ENCODE results near the gene TRABD2A. TPM values are rescaled to one million over a fixed set of nuclear protein-coding genes. Genes with fewer than 3 reads are reported as not detected.

TRABD2A gene
- total and polyA plus RNA-seq, 2 of the 13 experiments (the other 11 are each of a cell fraction or from before 2014, with no cell fraction given) = 0.15 TPM; not detected in 1

DNA sequence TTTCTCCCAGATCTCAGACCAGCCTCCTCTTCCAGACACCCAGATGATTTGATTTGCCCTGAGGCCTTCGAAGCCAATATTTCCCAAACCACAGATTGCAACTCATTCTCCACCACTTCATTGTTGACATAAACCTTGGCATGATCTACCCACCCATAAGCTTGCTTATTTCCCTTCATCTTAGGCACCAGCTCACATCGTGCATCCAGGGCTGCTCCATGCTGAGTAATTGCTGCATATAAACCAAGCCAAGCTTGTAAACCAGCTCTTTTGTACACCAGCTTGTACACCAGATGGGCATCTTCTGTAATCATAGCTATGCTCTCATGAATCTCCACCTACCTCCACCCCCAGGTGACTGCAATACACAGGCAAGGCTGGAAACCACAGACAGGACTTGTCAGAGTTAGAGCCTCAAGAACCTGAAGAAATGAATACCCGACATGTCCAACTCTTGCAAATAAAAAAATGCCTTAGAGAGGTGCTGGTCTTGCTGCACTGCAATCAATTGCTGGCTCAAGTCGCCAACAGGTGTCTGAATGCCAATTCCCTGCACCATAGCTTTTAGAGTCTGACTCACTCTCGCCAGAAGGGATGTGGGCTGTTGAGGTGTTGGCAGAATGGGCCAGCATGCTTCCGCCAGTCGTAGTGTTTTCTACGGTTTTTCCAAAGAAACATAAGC lies 31.5 kb downstream of the TRABD2A start (continued):
- TF ChIP-seq DZIP1 (CRISPR knock-in tag; IDR thresholded peaks at IDR 0.05) = no peak
- no peak for TF ChIP-seq ISX (CRISPR knock-in tag; conservative IDR thresholded peaks at IDR 0.05)
- no peak for TF ChIP-seq SIX1 (CRISPR knock-in tag; IDR thresholded peaks at IDR 0.05; ENCODE audit: borderline replicate concordance)
- no peak for TF ChIP-seq ZNF576 (CRISPR knock-in tag; IDR thresholded peaks at IDR 0.05)
- TF ChIP-seq JUNB (CRISPR knock-in tag; IDR thresholded peaks at IDR 0.05; ENCODE audit: borderline replicate concordance) = no peak

DNA sequence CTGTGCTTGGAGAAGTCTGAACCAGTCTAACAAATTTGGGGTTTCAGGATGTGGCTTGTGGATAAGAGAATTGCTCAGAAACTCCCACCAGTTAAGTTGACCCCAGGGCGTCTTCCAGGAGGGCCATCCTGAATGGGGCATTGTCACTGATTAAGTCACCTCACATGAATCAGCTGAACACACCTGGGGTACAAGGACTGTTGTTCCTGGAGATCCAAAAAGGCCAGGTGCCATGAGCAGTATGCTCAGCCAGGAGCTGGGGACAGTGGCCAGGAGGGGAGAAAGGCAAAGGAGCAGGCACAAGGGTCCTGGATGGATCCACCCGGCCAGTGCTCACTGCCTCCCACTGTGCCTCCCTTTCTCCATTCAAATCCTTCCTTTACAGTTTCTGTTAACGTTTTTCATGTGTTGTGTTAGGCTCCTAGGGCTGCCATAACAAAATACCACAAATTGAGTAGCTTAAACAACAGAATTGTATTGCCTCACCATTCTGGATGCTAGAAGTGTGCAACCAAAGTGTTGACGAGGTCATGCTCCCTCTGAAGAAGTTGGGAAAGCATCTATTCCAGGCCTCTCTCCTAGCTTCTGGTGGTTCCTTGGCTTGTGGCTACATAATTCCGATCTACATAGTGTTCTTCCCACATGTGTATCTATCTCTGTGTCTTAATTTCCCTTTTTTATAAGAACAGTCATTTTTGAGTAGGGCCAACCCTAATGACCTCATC lies 33.4 kb downstream of the TRABD2A start:
- CTCF ChIA-PET (ENCODE audit: low intra/inter-chr PET ratio, low total read pairs) = no interaction called here
- intact Hi-C loops (cut with micrococcal nuclease; ENCODE audit: unreplicated experiment) = no loop called here
- TF ChIP-seq ZNF512 (CRISPR knock-in tag; IDR thresholded peaks at IDR 0.05) (no peak), ZNF646 (CRISPR knock-in tag; IDR thresholded peaks at IDR 0.05) (no peak)
- TF ChIP-seq, protein P1, sequence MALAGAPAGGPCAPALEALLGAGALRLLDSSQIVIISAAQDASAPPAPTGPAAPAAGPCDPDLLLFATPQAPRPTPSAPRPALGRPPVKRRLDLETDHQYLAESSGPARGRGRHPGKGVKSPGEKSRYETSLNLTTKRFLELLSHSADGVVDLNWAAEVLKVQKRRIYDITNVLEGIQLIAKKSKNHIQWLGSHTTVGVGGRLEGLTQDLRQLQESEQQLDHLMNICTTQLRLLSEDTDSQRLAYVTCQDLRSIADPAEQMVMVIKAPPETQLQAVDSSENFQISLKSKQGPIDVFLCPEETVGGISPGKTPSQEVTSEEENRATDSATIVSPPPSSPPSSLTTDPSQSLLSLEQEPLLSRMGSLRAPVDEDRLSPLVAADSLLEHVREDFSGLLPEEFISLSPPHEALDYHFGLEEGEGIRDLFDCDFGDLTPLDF (CRISPR knock-in tag; IDR thresholded peaks at IDR 0.05) = no peak

More for the DNA sequence above, 33.4 kb downstream of the TRABD2A start:
- no peak for DNase-seq (ENCODE audit: low spot score)
- H3K36me3 ChIP-seq (replicated peaks in 1 of 2; ENCODE audit: control insufficient read depth in 1 of 2, insufficient read depth in 2 of 2, low read length in 2 of 2) = no peaks in the 10 kb centered on the region
- no peak overlapping the region for H3K9ac ChIP-seq (ENCODE audit: insufficient read depth, low read depth, low read length)
- no peak overlapping the region for H3K4me2 ChIP-seq (ENCODE audit: low read depth, low read length)
- POLR2A ChIA-PET = no interaction called here
- H3K79me2 ChIP-seq (ENCODE audit: insufficient read depth, low read length) = no peaks in the 10 kb centered on the region
- ATAC-seq = no peak
- no TSS peak for BruUV-seq (replicated peaks)
- no peak overlapping the region for H3K4me3 ChIP-seq (replicated peaks in 1 of 3; ENCODE audit: insufficient read depth in 1 of 3, low read depth in 2 of 3, low read length in 3 of 3)
- no peak for FAIRE-seq
- H3K4me1 ChIP-seq (ENCODE audit: insufficient read depth, low read length) = no peaks in the 10 kb centered on the region
- no peak overlapping the region for H2AFZ ChIP-seq (ENCODE audit: low read length)
- H3K9me3 ChIP-seq (ENCODE audit: low read length) = no peaks in the 10 kb centered on the region
- no peak overlapping the region for H3K27ac ChIP-seq (ENCODE audit: extremely low read length, insufficient read depth, low read length)
- WGBS (ENCODE audit: low lambda C conversion rate) = 4% methylated on average over 5 of the region's 5 CpGs
- in situ Hi-C loops (cut with HindIII; ENCODE audit: extremely low pct_ligation_motif_present, low pct_unique_long_range_greater_than_20kb) = no loop called here
- no peaks in the 10 kb centered on the region for H4K20me1 ChIP-seq (ENCODE audit: insufficient read depth, low read length)
- H3K27me3 ChIP-seq (ENCODE audit: control insufficient read depth in 1 of 2, insufficient read depth in 2 of 2, low read length in 2 of 2) = peaks cover 0 to 6% of the 10 kb centered on the region in 2 experiments; a peak in 1 of 5 replicates
